CMK (cell line): ENCODE results near the gene DAPK3.
A peak's percentile ranks its signal among the peaks of the same experiment; 100 is the strongest.
"Not testable (repeated sequence)": the region's sequence is repeated elsewhere in the genome, so short reads cannot be mapped to it uniquely, and the experiment has no call there.

Experiments
- DNase-seq: peaks from one replicate; pipeline ENCODE4 v3.0.0-alpha.2; 2010; ENCODE audit warnings: low read depth

DAPK3 gene

GRCh38 chr19:3970808-3971598 lies at the start of gene DAPK3:
DAPK3 (minus strand) TSS chr19:3971099; CDS start chr19:3969735, 1,364 bp downstream.
- peak; percentile 90 for DNase-seq

GRCh38 chr19:4019578-4019977 lies 48.7 kb upstream of the DAPK3 start:
- DNase-seq: no peak

- no peak for DNase-seq
These were observed 48.0 kb upstream of the DAPK3 start for GRCh38 chr19:4018775-4019504.

GRCh38 chr19:4018140-4018613 lies 47.3 kb upstream of the DAPK3 start:
- no peak for DNase-seq

- no peak for DNase-seq
These were observed 46.2 kb upstream of the DAPK3 start for GRCh38 chr19:4016903-4017638.

GRCh38 chr19:4016486-4016885 lies 45.6 kb upstream of the DAPK3 start:
- DNase-seq: no peak

GRCh38 chr19:4015705-4016402 lies 45.0 kb upstream of the DAPK3 start:
- DNase-seq: no peak

- DNase-seq: no peak
These were observed 43.9 kb upstream of the DAPK3 start for GRCh38 chr19:4014541-4015491.

- no peak for DNase-seq
These were observed 43.1 kb upstream of the DAPK3 start for GRCh38 chr19:4013886-4014540.

GRCh38 chr19:4012975-4013634 lies 42.2 kb upstream of the DAPK3 start:
- no peak for DNase-seq

- DNase-seq: no peak
These were observed 41.4 kb upstream of the DAPK3 start for GRCh38 chr19:4012092-4012974.

- DNase-seq: not testable (repeated sequence)
These were observed 40.5 kb upstream of the DAPK3 start for GRCh38 chr19:4011430-4011829.

- no peak for DNase-seq
These were observed 39.9 kb upstream of the DAPK3 start for GRCh38 chr19:4010808-4011110.

GRCh38 chr19:4009990-4010807 lies 39.3 kb upstream of the DAPK3 start:
- DNase-seq: no peak

- no peak for DNase-seq
These were observed 37.1 kb upstream of the DAPK3 start for GRCh38 chr19:4007836-4008539.

GRCh38 chr19:4007021-4007835 lies 36.3 kb upstream of the DAPK3 start, which contains the start of gene PIAS4:
PIAS4 (plus strand) TSS chr19:4007736; CDS start chr19:4007761, 25 bp downstream.
- DNase-seq: peak; percentile 82
